ENCODE data around the gene PLXNA4.

The PLXNA4 gene

GRCh38 chr7:132295175-132295574 lies 281.1 kb downstream of the PLXNA4 start:
- DNase-seq, result no peak

GRCh38 chr7:132292803-132293202 lies 283.5 kb downstream of the PLXNA4 start:
- no peak for DNase-seq

- DNase-seq, result no peak
These were observed 284.8 kb downstream of the PLXNA4 start for GRCh38 chr7:132291481-132291880.

- DNase-seq, result no peak
These were observed 286.2 kb downstream of the PLXNA4 start for GRCh38 chr7:132290021-132290420.

- no peak for DNase-seq
These were observed 289.4 kb downstream of the PLXNA4 start for GRCh38 chr7:132286836-132287235.

GRCh38 chr7:132280335-132280734 lies 295.9 kb downstream of the PLXNA4 start:
- DNase-seq, result no peak

- DNase-seq, result no peak
These were observed 296.6 kb downstream of the PLXNA4 start for GRCh38 chr7:132279718-132280117.

- no peak for DNase-seq
These were observed 299.1 kb downstream of the PLXNA4 start for GRCh38 chr7:132276976-132277725.

- DNase-seq, result no peak
These were observed 300.0 kb downstream of the PLXNA4 start for GRCh38 chr7:132276234-132276630.

- peak; percentile 60 for DNase-seq
These were observed 300.6 kb downstream of the PLXNA4 start for GRCh38 chr7:132275416-132276233.

GRCh38 chr7:132272763-132273371 lies 303.4 kb downstream of the PLXNA4 start:
- no peak for DNase-seq

GRCh38 chr7:132270517-132270916 lies 305.8 kb downstream of the PLXNA4 start:
- no peak for DNase-seq

GRCh38 chr7:132269718-132270117 lies 306.6 kb downstream of the PLXNA4 start:
- no peak for DNase-seq

- DNase-seq, result no peak
These were observed 313.1 kb downstream of the PLXNA4 start for GRCh38 chr7:132263151-132263550.

GRCh38 chr7:132262160-132262470 lies 314.2 kb downstream of the PLXNA4 start:
- DNase-seq, result no peak

- DNase-seq, result no peak
These were observed 314.7 kb downstream of the PLXNA4 start for GRCh38 chr7:132261327-132262159.

- DNase-seq, result no peak
These were observed 318.0 kb downstream of the PLXNA4 start for GRCh38 chr7:132258231-132258630.

GRCh38 chr7:132257253-132257652 lies 319.0 kb downstream of the PLXNA4 start:
- no peak for DNase-seq

- DNase-seq, result no peak
These were observed 319.5 kb downstream of the PLXNA4 start for GRCh38 chr7:132256721-132257212.

- DNase-seq, result peak; percentile 33
These were observed 320.4 kb downstream of the PLXNA4 start for GRCh38 chr7:132255898-132256297.

- DNase-seq, result no peak
These were observed 321.0 kb downstream of the PLXNA4 start for GRCh38 chr7:132255115-132255797.

- DNase-seq, result no peak
These were observed 321.8 kb downstream of the PLXNA4 start for GRCh38 chr7:132254455-132254854.
